Measurements from ENCODE around the gene ATP2C1.
A peak's percentile ranks its signal among the peaks of the same experiment; 100 is the strongest.

DNA sequence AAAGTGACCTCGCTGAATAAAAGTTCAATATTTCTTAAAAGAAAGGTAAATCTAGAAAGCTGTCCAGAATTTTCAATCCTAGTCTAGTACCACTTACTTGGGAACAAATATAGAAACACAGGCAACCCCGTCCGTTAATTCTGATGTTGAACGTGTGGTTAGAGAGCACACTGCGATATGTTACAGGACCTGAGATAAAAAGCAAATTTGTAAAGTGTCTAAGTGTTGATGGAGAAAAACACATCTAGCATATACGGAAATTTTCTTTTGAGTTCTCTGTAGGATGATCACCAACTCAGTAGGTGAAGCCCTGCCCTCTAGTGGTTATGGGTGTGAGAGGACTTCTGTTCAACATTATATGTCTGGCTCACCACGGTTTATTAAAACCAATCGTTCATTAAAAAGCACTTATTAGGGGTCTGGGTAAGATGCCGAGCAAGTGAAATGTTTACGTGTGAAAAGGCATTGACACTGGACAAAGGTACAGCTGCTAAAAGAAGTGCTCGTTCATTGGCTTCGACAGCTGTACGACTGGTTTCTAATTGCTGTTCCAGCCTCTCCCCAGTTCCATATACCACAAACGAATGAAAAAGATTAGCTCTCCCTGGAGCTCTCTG is 1.0 kb upstream of the ATP2C1 start:
- TF ChIP-seq, protein P1, sequence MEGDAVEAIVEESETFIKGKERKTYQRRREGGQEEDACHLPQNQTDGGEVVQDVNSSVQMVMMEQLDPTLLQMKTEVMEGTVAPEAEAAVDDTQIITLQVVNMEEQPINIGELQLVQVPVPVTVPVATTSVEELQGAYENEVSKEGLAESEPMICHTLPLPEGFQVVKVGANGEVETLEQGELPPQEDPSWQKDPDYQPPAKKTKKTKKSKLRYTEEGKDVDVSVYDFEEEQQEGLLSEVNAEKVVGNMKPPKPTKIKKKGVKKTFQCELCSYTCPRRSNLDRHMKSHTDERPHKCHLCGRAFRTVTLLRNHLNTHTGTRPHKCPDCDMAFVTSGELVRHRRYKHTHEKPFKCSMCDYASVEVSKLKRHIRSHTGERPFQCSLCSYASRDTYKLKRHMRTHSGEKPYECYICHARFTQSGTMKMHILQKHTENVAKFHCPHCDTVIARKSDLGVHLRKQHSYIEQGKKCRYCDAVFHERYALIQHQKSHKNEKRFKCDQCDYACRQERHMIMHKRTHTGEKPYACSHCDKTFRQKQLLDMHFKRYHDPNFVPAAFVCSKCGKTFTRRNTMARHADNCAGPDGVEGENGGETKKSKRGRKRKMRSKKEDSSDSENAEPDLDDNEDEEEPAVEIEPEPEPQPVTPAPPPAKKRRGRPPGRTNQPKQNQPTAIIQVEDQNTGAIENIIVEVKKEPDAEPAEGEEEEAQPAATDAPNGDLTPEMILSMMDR (IDR thresholded peaks at IDR 0.05; ENCODE audit: poor library complexity), result peak; percentile 90
- TF ChIP-seq EZH2 (IDR thresholded peaks at IDR 0.05; ENCODE audit: borderline replicate concordance) (no peak), EZH2phosphoT487 (IDR thresholded peaks at IDR 0.05; ENCODE audit: low read depth, severe bottlenecking, unreplicated experiment) (no peak)

All from hepatocyte (in vitro differentiated cells).